ENCODE measurements around the gene FAM120AOS. TPM values are rescaled to one million over a fixed set of nuclear protein-coding genes. Genes with fewer than 3 reads are reported as not detected.

The FAM120AOS gene
- total RNA-seq, 1 donor from 2014 or later, result 36.4 TPM

GRCh38 chr9:93493949-93494348 lies 40.6 kb upstream of the FAM120AOS start:
- Mint-ChIP-seq H3K4me3 (ENCODE audit: unreplicated experiment) (no peak overlapping the region), H3K27ac (ENCODE audit: unreplicated experiment) (no peak overlapping the region), H3K9me3 (ENCODE audit: unreplicated experiment) (no peaks in the 10 kb centered on the region), H3K27me3 (ENCODE audit: unreplicated experiment) (no peaks in the 10 kb centered on the region), H3K36me3 (ENCODE audit: unreplicated experiment) (peaks cover 30% of the 10 kb centered on the region), H3K4me1 (ENCODE audit: unreplicated experiment) (peaks cover 22% of the 10 kb centered on the region)
- TF ChIP-seq CTCF (IDR thresholded peaks at IDR 0.05), result no peak
- no peak for DNase-seq (ENCODE audit: extremely low spot score, unreplicated experiment)

- H3K36me3 Mint-ChIP-seq (ENCODE audit: unreplicated experiment), result peaks cover 28% of the 10 kb centered on the region
- H3K9me3 Mint-ChIP-seq (ENCODE audit: unreplicated experiment), result no peaks in the 10 kb centered on the region
- H3K27ac Mint-ChIP-seq (ENCODE audit: unreplicated experiment), result no peak overlapping the region
- H3K4me3 Mint-ChIP-seq (ENCODE audit: unreplicated experiment), result no peak overlapping the region
- peaks cover 21% of the 10 kb centered on the region for H3K4me1 Mint-ChIP-seq (ENCODE audit: unreplicated experiment)
- TF ChIP-seq CTCF (IDR thresholded peaks at IDR 0.05), result no peak
- DNase-seq (ENCODE audit: extremely low spot score, unreplicated experiment), result no peak
- no peaks in the 10 kb centered on the region for H3K27me3 Mint-ChIP-seq (ENCODE audit: unreplicated experiment)
Observed at GRCh38 chr9:93492327-93492726, 38.9 kb upstream of the FAM120AOS start.

GRCh38 chr9:93491593-93492232 lies 38.3 kb upstream of the FAM120AOS start:
- no peaks in the 10 kb centered on the region for H3K9me3 Mint-ChIP-seq (ENCODE audit: unreplicated experiment)
- no peak for DNase-seq (ENCODE audit: extremely low spot score, unreplicated experiment)
- no peaks in the 10 kb centered on the region for H3K27me3 Mint-ChIP-seq (ENCODE audit: unreplicated experiment)
- peaks cover 30% of the 10 kb centered on the region for H3K36me3 Mint-ChIP-seq (ENCODE audit: unreplicated experiment)
- TF ChIP-seq CTCF (IDR thresholded peaks at IDR 0.05), result no peak
- peaks cover 24% of the 10 kb centered on the region for H3K4me1 Mint-ChIP-seq (ENCODE audit: unreplicated experiment)
- no peak overlapping the region for H3K4me3 Mint-ChIP-seq (ENCODE audit: unreplicated experiment)
- peak overlapping the region; percentile 85 for H3K27ac Mint-ChIP-seq (ENCODE audit: unreplicated experiment)

GRCh38 chr9:93488244-93488643 lies 34.9 kb upstream of the FAM120AOS start:
- H3K27me3 Mint-ChIP-seq (ENCODE audit: unreplicated experiment), result no peaks in the 10 kb centered on the region
- H3K9me3 Mint-ChIP-seq (ENCODE audit: unreplicated experiment), result no peaks in the 10 kb centered on the region
- H3K4me1 Mint-ChIP-seq (ENCODE audit: unreplicated experiment), result peaks cover 42% of the 10 kb centered on the region
- no peak for DNase-seq (ENCODE audit: extremely low spot score, unreplicated experiment)
- peak overlapping the region; percentile 1 for H3K27ac Mint-ChIP-seq (ENCODE audit: unreplicated experiment)
- H3K4me3 Mint-ChIP-seq (ENCODE audit: unreplicated experiment), result no peak overlapping the region
- no peak for TF ChIP-seq CTCF (IDR thresholded peaks at IDR 0.05)
- H3K36me3 Mint-ChIP-seq (ENCODE audit: unreplicated experiment), result peaks cover 26% of the 10 kb centered on the region

GRCh38 chr9:93486268-93486667 lies 32.9 kb upstream of the FAM120AOS start:
- Mint-ChIP-seq H3K9me3 (ENCODE audit: unreplicated experiment) (no peaks in the 10 kb centered on the region), H3K36me3 (ENCODE audit: unreplicated experiment) (peaks cover 29% of the 10 kb centered on the region), H3K4me3 (ENCODE audit: unreplicated experiment) (no peak overlapping the region), H3K4me1 (ENCODE audit: unreplicated experiment) (peaks cover 38% of the 10 kb centered on the region), H3K27me3 (ENCODE audit: unreplicated experiment) (no peaks in the 10 kb centered on the region), H3K27ac (ENCODE audit: unreplicated experiment) (peak overlapping the region; percentile 71)
- TF ChIP-seq CTCF (IDR thresholded peaks at IDR 0.05), result no peak
- DNase-seq (ENCODE audit: extremely low spot score, unreplicated experiment), result no peak
